ENCODE measurements around the gene PYGL.
"Not testable (repeated sequence)": the region's sequence is repeated elsewhere in the genome, so short reads cannot be mapped to it uniquely, and the experiment has no call there.

Gene PYGL

GRCh38 chr14:50955373-50956043, 11.2 kb upstream of the PYGL start:
- FAIRE-seq (peak; percentile 87), DNase-seq (ENCODE audit: low spot score) (peak; percentile 92)

GRCh38 chr14:50954811-50955372, 10.6 kb upstream of the PYGL start:
- DNase-seq (ENCODE audit: low spot score) = peak; percentile 38
- FAIRE-seq = peak; percentile 49

- no peak for FAIRE-seq
- DNase-seq (ENCODE audit: low spot score) = no peak
Observed at GRCh38 chr14:50953502-50953901, 9.2 kb upstream of the PYGL start.

DNA sequence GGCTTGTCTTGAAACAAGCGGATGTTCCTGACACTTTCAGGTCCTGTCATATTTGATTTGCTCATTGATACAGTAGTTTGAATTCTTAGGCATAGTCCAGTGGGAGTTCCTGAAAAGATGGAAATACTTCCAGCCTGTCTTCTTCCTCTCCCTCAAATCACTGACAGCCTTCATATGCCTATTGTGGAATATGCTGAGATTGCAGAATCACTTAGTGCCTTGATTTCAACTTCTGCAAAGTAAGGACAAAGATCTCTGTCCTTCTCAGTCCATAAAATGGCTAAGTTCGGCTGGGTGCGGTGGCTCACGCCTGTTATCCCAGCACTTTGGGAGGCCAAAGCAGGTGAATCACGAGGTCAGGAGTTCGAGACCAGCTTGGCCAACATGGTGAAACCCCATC, 6.7 kb upstream of the PYGL start:
- FAIRE-seq (no peak), DNase-seq (ENCODE audit: low spot score) (no peak)

DNA sequence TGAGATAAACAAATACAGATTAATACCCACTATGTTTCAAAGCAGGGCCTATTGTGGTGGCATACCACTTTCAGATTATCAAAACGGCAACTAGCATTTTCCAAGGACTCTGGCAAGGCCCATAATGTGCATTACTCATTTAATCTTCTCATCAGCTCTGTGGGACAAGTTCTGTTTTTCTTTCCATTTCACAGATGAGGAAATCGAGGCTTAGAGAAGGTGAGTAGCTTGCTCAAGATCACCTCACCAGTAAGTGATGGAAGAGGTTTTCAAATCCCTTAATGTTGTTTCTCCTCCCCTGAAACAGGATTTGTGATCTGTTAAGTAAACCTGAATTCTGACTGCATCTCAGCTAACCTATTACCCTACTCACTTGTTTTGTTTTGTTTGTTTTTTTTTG, 3.9 kb upstream of the PYGL start:
- DNase-seq (ENCODE audit: low spot score) (no peak), FAIRE-seq (no peak)

DNA sequence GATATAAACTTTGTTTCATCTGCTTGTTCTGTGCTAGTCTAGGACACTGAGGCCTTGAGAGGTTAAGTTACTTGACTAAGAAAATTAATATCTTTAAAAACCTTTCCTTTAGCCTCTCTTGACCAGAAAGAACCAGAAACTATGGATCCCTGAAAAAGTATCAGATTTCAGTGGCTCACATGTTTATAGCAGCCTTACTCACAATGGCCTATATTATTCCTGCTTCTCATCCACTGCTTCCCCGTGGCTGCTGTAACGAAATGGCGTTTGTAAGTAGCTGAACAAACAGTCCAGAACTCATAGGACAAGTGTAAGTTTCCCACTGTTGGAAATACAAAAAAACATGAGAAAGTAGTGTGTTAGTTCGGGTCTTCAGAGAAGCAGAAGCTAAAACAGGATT, 3.2 kb upstream of the PYGL start:
- DNase-seq (ENCODE audit: low spot score) (no peak), FAIRE-seq (no peak)

GRCh38 chr14:50946234-50946935, 2.1 kb upstream of the PYGL start:
- FAIRE-seq (no peak), DNase-seq (ENCODE audit: low spot score) (no peak)

DNA sequence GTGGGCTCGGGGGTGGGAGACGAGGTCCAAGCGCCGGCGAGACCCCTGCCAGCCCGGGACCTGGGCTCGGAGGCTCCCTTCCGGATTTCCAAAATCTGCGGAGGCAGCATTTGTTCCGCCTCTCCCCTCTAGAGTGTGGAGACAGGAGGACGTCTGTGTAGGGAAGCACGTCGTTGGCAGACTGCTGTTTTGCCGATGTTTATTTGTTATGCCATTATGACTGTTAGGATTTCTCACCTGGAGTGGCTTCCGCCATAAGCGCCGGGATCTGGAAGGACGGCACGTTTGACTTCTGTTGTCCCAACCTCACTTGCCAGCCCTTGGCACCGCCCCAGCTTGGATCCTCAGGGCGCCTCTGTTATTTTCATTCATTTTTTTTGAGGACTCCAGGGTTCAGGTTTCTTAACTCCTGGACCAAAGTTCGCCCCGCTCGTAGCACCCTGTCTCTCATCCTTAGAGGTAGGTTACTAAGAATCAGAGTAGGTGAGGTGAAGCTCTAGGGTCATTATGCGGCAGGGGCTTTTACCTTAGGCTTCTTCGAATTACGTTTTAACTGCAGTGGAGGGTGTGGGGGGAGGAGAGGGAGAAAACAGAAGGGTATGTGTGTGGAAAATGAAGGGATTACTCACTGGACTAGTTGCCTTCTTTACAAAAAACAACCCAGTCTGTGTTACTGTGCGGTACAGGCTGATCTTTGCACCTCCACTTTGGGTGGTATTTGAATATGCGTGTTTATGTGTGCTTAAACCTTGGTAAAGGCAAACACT, 547 bp upstream of the PYGL start:
- no peak for FAIRE-seq
- DNase-seq (ENCODE audit: low spot score) = no peak

GRCh38 chr14:50943261-50943942, 881 bp downstream of the PYGL start:
- DNase-seq (ENCODE audit: low spot score) = no peak
- no peak for FAIRE-seq

GRCh38 chr14:50941638-50942037, 2.6 kb downstream of the PYGL start:
- FAIRE-seq; DNase-seq (ENCODE audit: low spot score): not testable (repeated sequence)

GRCh38 chr14:50941151-50941550, 3.1 kb downstream of the PYGL start:
- DNase-seq (ENCODE audit: low spot score) = no peak
- FAIRE-seq = no peak

DNA sequence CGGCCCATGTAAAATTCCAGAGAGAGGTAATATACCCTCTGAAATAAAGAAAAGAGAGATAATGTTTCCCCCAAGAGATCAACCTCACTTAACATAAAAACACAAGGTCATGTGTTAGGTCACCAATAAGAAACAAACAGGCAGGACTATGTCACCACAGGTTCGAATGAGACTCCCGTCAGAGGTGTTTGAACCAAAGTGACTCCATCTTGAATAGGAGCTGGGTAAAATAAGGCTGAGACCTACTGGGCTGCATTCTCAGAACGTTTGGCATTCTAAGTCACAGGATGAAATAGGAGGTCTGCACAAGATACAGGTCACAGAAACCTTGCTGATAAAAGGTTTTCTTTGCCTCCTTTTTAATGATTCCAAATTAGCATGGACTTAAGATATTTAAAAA, 6.5 kb downstream of the PYGL start:
- FAIRE-seq = no peak

GRCh38 chr14:50937325-50937724, 7.0 kb downstream of the PYGL start:
- no peak for DNase-seq (ENCODE audit: low spot score)
- FAIRE-seq = no peak

More for the DNA sequence above, 6.5 kb downstream of the PYGL start:
- no peak for DNase-seq (ENCODE audit: low spot score)

DNA sequence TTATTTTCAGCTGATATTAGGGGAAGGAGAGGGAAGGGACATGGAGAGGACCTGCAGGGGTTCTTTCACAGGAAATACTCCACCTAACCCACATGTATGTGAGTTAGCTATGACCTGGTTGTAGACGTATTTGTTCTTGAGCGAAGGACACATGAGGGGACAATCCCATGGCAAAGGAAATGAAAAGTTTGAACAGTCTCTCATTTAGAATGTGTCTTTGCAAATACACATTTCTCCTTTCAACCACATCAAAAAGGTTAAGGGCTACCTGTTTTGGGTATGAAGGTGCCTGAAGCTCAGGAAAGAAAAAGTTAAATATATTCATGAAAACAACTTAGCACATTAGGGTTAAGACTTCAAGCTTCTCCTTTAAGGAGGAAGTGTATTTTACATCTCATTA, 7.4 kb downstream of the PYGL start:
- no peak for FAIRE-seq

DNA sequence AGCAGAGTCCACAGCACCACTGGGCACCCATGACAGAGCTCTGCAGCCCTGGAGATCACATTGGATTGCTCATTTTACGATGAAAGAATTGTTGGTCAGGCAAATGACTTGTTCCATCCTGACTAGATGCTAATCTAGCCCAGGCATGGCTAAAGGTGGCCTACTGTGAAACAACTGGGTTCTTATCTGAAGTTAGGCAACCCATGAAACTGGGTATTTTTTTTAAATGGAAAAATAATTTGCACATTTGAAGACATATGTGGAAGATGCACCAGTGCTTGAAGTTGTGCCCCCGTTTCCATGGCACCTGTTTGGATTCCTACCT, 8.3 kb downstream of the PYGL start:
- DNase-seq (ENCODE audit: low spot score) (no peak), FAIRE-seq (no peak)

More for the DNA sequence above, 7.4 kb downstream of the PYGL start:
- DNase-seq (ENCODE audit: low spot score) = no peak

DNA sequence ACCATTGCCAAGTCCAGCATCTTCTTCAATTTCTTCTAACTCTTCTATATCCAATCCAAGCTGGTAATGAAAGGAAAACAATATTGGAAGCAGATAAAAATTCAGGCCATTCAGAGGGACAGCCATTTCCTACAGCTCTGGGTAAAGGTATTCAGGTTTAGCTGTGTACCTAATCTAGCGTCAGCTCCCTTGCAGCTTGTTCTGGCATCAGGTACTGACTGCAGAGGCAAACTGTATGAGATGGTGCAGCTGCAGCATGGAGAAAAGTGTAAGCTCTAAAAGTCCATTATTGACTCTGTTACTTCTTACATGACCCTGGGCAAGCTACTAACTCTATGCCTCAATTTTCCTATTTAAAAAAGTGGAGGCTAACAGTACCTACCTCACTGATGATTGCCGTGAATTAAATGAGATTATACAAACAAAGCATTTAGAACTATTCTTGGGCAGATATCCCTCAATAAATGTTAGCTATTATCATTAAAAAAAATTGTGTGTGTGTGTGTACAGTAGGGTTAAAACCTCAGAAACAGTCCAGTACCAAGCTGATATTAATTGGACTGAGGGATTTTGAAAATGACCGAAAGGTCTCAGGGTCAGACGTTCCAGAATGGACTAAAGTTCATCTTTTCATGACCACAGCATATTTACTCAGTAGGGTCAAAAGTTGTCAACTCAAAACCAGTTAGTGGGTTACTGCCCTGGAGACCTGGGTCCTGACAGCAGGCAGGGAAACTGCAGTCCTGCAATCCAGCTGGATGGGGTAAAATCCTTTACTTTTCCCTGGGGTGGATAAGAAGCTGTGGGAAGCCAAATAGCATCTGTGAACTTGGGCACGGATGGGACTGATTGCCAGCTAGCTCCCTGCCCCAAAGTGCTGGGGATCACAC, 8.9 kb downstream of the PYGL start:
- DNase-seq (ENCODE audit: low spot score) = no peak
- FAIRE-seq = no peak

DNA sequence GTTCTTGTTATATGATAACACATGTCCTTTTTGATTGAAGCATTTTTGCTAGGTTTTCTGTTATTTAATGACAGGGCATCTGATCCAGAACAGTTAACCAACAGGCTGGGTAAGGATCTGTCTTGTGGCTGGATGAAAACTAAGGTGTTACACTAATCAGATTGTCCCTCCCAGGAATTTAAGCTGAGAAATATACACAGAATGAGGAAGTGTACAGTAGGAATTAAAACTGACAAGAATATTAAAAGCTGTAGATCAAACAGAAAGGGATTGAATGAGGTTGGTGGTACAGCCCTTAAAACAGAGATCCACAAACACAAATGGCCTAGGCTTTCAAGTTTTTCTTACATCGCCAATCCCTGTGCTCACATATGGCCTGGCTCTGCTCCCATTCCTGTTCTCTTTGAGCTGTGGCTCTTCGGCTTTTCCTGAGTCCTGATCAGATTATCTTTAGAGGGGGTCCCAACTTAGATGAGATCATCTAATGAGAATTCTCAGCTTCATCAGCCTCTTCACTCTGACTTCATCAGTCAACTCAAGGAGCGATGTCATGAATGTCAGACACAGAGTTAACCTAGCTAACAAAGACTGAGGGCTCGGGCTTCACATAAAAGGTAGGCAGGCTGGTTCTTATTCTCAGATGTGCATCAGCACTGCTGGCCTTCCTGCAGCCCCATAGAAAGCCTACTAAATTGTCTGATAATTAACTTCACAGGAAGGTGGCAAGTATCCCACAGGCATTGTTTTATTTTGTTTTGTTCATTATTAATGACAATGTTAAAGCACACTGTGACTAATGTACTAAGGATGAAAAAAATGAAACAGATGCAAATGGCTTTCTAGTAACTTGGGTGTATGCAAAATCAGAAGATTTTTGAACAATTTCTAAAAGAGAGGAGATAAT, 11.4 kb downstream of the PYGL start:
- DNase-seq (ENCODE audit: low spot score) = no peak
- no peak for FAIRE-seq

GRCh38 chr14:50932156-50932555, 12.1 kb downstream of the PYGL start:
- no peak for FAIRE-seq
- DNase-seq (ENCODE audit: low spot score) = no peak

DNA sequence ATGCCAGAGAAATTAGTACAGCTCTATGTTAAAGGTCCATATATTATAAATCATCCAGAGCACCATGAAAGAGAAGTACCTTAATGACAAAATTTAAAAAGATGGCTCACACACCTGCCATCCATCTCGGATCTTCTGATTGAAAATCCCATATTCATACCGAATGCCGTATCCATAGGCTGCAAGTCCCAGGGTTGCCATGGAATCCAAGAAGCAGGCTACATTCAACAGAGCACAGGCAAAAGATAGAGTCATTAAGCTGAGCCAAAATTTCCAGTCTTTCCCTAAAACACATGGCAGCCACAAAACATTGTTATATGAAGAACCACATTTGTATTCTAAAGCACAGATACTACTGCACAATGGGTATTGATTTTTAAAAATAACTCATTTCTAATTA, 12.7 kb downstream of the PYGL start:
- DNase-seq (ENCODE audit: low spot score) (no peak), FAIRE-seq (no peak)

DNA sequence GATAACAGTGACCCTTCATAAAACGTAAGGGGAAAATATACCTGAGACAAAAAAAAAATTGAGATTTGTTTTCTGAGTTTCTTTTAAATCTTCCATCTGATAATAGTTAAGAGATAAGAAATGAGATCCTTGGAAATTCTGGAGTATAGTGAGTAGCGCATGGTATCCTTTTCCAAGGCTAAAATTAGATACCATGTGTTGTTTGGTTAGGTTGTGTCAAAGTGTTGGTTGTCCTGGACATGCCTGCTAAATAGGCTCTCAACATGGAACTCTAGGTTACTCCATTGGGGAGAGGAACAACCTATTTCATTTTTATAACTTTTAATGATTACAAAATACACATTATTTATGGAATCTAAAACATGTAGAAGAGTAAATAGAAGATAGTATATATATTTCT, 14.8 kb downstream of the PYGL start:
- no peak for FAIRE-seq
- DNase-seq (ENCODE audit: low spot score) = no peak
